ENCODE measurements around the gene SSBP3. TPM values are rescaled to one million over a fixed set of nuclear protein-coding genes. Genes with fewer than 3 reads are reported as not detected.

The SSBP3 gene
- total and polyA plus RNA-seq, 9 donors = 41.2 to 247 (median 156) TPM

- Histone ChIP-seq H3K27ac (peak overlapping the region; percentile 54 to 80), H3K36me3 (no peaks in the 10 kb centered on the region), H3K4me1 (ENCODE audit: insufficient read depth) (peaks cover 74% of the 10 kb centered on the region), H3K9me3 (no peaks in the 10 kb centered on the region), H3K4me3 (no peak overlapping the region), H3K27me3 (no peaks in the 10 kb centered on the region)
- intact Hi-C loops (cut with DNase I) = no loop called here
- DNase-seq = peak in 4 of 5 donors; percentile 46 to 77 (median 63)
- 41 to 57% (median 55%) methylated on average over 21 of the region's 21 CpGs for WGBS, 3 donors
- TF ChIP-seq EP300 (IDR thresholded peaks at IDR 0.05) (no peak), POLR2A (IDR thresholded peaks at IDR 0.05) (no peak), CTCF (IDR thresholded peaks at IDR 0.05) (no peak)
These were observed 73.2 kb downstream of the SSBP3 start for GRCh38 chr1:54332781-54333585.

GRCh38 chr1:54331843-54332463 lies 74.2 kb downstream of the SSBP3 start:
- 42 to 58% (median 55%) methylated on average over 3 of the region's 3 CpGs for WGBS, 3 donors
- H3K36me3 ChIP-seq = no peaks in the 10 kb centered on the region
- no peak for DNase-seq
- peak overlapping the region; percentile 53 to 54 for H3K27ac ChIP-seq
- H3K9me3 ChIP-seq = no peaks in the 10 kb centered on the region
- peaks cover 74% of the 10 kb centered on the region for H3K4me1 ChIP-seq (ENCODE audit: insufficient read depth)
- H3K4me3 ChIP-seq = no peak overlapping the region
- intact Hi-C loops (cut with DNase I) = no loop called here
- TF ChIP-seq POLR2A (IDR thresholded peaks at IDR 0.05) (no peak), CTCF (IDR thresholded peaks at IDR 0.05) (no peak)
- no peaks in the 10 kb centered on the region for H3K27me3 ChIP-seq

GRCh38 chr1:54331091-54331772 lies 75.0 kb downstream of the SSBP3 start:
- Histone ChIP-seq H3K4me3 (no peak overlapping the region), H3K27ac (peak overlapping the region in 1 of 2 donors; percentile 53), H3K27me3 (no peaks in the 10 kb centered on the region), H3K36me3 (no peaks in the 10 kb centered on the region), H3K4me1 (ENCODE audit: insufficient read depth) (peaks cover 74% of the 10 kb centered on the region), H3K9me3 (no peaks in the 10 kb centered on the region)
- no peak for TF ChIP-seq CTCF (IDR thresholded peaks at IDR 0.05)
- TF ChIP-seq POLR2A (IDR thresholded peaks at IDR 0.05) = no peak
- TF ChIP-seq EP300 (IDR thresholded peaks at IDR 0.05) = no peak
- intact Hi-C loops (cut with DNase I) = no loop called here
- DNase-seq = no peak
- 33 to 57% (median 47%) methylated on average over 12 of the region's 12 CpGs for WGBS, 3 donors

GRCh38 chr1:54329312-54330003 lies 76.7 kb downstream of the SSBP3 start:
- H3K4me3 ChIP-seq = no peak overlapping the region
- H3K9me3 ChIP-seq = no peaks in the 10 kb centered on the region
- H3K27me3 ChIP-seq = no peaks in the 10 kb centered on the region
- DNase-seq = peak in 1 of 5 donors; percentile 63
- peak overlapping the region in 1 of 2 donors; percentile 75 for H3K27ac ChIP-seq
- WGBS, 3 donors = 54 to 59% (median 58%) methylated on average over 5 of the region's 5 CpGs
- intact Hi-C loops (cut with DNase I) = loop anchor here in 2 of 4 donors (5.0 to 10.0 kb wide), 3 partner anchors 37 to 55 kb away; no protein-coding TSS in a partner anchor
- H3K36me3 ChIP-seq = no peaks in the 10 kb centered on the region
- TF ChIP-seq EP300 (IDR thresholded peaks at IDR 0.05) (no peak), POLR2A (IDR thresholded peaks at IDR 0.05) (no peak), CTCF (IDR thresholded peaks at IDR 0.05) (no peak)
- peaks cover 73% of the 10 kb centered on the region for H3K4me1 ChIP-seq (ENCODE audit: insufficient read depth)
